Fibroblast of lung (primary cell): ENCODE results near the gene PRLR. TPM values are rescaled to one million over a fixed set of nuclear protein-coding genes. Genes with fewer than 3 reads are reported as not detected.

Experiments used
- DNase-seq, 2 donors: peaks; one replicate each; pipeline versions ENCODE4 v3.0.0 to v3.0.0-alpha.2; 2010; ENCODE audit warnings: low read depth in 2 of 2
- H2AFZ ChIP-seq: 2 replicates; pipeline ENCODE4 v1.5.1; 2012; ENCODE audit warnings: low read length, control low read depth, inconsistent platforms
- H3K27ac ChIP-seq: 2 replicates; pipeline ENCODE4 v1.5.1; 2011; ENCODE audit warnings: low read length, control low read depth; ENCODE audit not compliant: insufficient read depth
- H3K27me3 ChIP-seq: 2 replicates; pipeline ENCODE4 v1.5.1; 2011; ENCODE audit warnings: mild to moderate bottlenecking, low read length; ENCODE audit not compliant: control insufficient read depth, insufficient read depth
- H3K36me3 ChIP-seq: 2 replicates; pipeline ENCODE4 v1.5.1; 2011; ENCODE audit warnings: low read length; ENCODE audit not compliant: control insufficient read depth, insufficient read depth
- H3K4me1 ChIP-seq: 2 replicates; pipeline ENCODE4 v1.5.1; 2011; ENCODE audit warnings: low read length; ENCODE audit not compliant: control insufficient read depth, insufficient read depth; ENCODE audit errors: extremely low read depth
- H3K4me2 ChIP-seq: 2 replicates; pipeline ENCODE4 v1.5.1; 2011; ENCODE audit warnings: low read length, control low read depth; ENCODE audit not compliant: insufficient read depth; ENCODE audit errors: extremely low read depth
- H3K4me3 ChIP-seq, 4 experiments: fragments of 200-600 bp in 1 of 4; sonication (generic) in 1 of 4; replicated peaks in 1 of 4; 2 replicates each; pipeline ENCODE4 v1.5.1; 2011 to 2016; ENCODE audit warnings: low read length in 4 of 4, low read depth in 3 of 4, mild to moderate bottlenecking in 3 of 4, control low read depth in 2 of 4, inconsistent platforms in 1 of 4, mixed read lengths in 1 of 4; ENCODE audit not compliant: insufficient read depth in 1 of 4; ENCODE audit errors: control extremely low read depth in 1 of 4
- H3K79me2 ChIP-seq: 2 replicates; pipeline ENCODE4 v1.5.1; 2012; ENCODE audit warnings: mild to moderate bottlenecking, low read length, inconsistent platforms; ENCODE audit not compliant: control insufficient read depth, insufficient read depth
- H3K9ac ChIP-seq: 2 replicates; pipeline ENCODE4 v1.5.1; 2011; ENCODE audit warnings: mild to moderate bottlenecking, low read length, control low read depth; ENCODE audit not compliant: insufficient read depth
- H3K9me3 ChIP-seq: 2 replicates; pipeline ENCODE4 v1.5.1; 2012; ENCODE audit warnings: low read depth, low read length; ENCODE audit not compliant: control insufficient read depth, insufficient read depth
- H4K20me1 ChIP-seq: 2 replicates; pipeline ENCODE4 v1.5.1; 2011; ENCODE audit warnings: low read length; ENCODE audit not compliant: control insufficient read depth, insufficient read depth; ENCODE audit errors: extremely low read depth
- EZH2 ChIP-seq: IDR thresholded peaks from 2 replicates; pipeline ENCODE4 v1.5.1; 2012; ENCODE audit warnings: low read length, control low read depth, mild to moderate bottlenecking; ENCODE audit errors: missing control alignments
- polyA plus RNA-seq, 2 donors: library from polyadenylated mRNA; depleted of rRNA in 1 of 2; stranded (reverse) in 1 of 2; unstranded in 1 of 2; fragments of >200 nt; gene quantifications; 2 replicates each; pipeline ENCODE4 v1.2.1, GENCODE V29; 2011 to 2012; ENCODE audit warnings: missing spikeins in 1 of 2
- total RNA-seq: library from RNA; depleted of rRNA; stranded (reverse); fragments of >200 nt; gene quantifications from 2 replicates; pipeline ENCODE4 v1.2.1, GENCODE V29; 2014
- TF ChIP-seq, protein P1 (sequence below), 2 donors: IDR thresholded peaks in 1 of 2; conservative IDR thresholded peaks in 1 of 2; 1 replicate in 1 of 2; 2 replicates in 1 of 2; pipeline ENCODE4 v1.5.1; 2011 to 2012; ENCODE audit warnings: low read length in 2 of 2, control low read depth in 1 of 2, inconsistent platforms in 1 of 2, low read depth in 1 of 2, mild to moderate bottlenecking in 1 of 2

Gene PRLR
- total and polyA plus RNA-seq, 2 donors (not counting 1 experiment from before 2014, with no cell fraction given), result 0.33 to 0.41 TPM

DNA sequence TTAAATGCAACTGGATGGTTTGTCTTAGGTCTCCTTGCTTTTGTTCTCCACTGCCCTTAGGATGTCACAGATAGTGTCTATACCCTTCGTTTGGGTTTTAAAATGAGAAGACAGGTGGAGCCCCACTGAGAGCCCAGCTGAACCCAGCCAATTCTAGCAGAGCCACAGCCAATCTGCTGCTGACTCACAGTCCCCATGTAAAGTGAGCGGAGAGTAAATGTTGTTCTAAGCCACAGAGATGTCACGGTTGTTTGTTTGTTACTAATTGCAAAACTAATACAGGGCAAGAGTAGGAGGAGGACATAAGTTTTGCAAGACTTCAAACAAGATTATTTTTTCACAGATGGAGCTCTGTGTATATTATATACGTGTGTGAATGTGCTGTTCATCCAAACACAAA, 132.1 kb downstream of the PRLR start:
- Histone ChIP-seq H3K79me2 (no peaks in the 10 kb centered on the region), H3K27ac (no peak overlapping the region), H3K36me3 (no peaks in the 10 kb centered on the region), H3K4me3 (no peak overlapping the region), H3K4me1 (no peaks in the 10 kb centered on the region), H4K20me1 (no peaks in the 10 kb centered on the region), H3K27me3 (no peaks in the 10 kb centered on the region), H3K9ac (no peak overlapping the region), H3K4me2 (no peak overlapping the region), H3K9me3 (no peaks in the 10 kb centered on the region), H2AFZ (no peak overlapping the region)
- TF ChIP-seq, protein P1, sequence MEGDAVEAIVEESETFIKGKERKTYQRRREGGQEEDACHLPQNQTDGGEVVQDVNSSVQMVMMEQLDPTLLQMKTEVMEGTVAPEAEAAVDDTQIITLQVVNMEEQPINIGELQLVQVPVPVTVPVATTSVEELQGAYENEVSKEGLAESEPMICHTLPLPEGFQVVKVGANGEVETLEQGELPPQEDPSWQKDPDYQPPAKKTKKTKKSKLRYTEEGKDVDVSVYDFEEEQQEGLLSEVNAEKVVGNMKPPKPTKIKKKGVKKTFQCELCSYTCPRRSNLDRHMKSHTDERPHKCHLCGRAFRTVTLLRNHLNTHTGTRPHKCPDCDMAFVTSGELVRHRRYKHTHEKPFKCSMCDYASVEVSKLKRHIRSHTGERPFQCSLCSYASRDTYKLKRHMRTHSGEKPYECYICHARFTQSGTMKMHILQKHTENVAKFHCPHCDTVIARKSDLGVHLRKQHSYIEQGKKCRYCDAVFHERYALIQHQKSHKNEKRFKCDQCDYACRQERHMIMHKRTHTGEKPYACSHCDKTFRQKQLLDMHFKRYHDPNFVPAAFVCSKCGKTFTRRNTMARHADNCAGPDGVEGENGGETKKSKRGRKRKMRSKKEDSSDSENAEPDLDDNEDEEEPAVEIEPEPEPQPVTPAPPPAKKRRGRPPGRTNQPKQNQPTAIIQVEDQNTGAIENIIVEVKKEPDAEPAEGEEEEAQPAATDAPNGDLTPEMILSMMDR (conservative IDR thresholded peaks at IDR 0.05 in 1 of 2, IDR thresholded peaks at IDR 0.05 in 1 of 2; ENCODE audit: low read depth in 1 of 2, low read length in 2 of 2), result no peak
- TF ChIP-seq EZH2, result no peak
- no peak for DNase-seq

DNA sequence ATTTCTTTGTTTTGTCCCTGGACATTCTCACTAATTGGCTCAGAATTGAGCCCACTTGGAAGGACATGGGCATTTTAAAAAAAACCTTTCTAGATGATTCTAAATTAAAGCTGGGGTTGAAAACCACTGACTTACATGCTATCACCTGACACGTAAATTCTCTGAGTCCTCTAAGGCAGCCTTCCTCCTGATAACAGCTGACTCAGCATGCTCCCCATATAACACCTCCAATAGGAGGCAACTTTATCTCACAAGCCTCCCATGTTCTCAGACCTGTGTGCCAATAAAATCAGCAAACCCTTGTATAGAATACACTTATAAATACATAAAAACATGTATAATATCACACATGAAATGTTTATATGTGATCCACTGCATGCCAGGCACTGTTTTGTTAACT, 133.4 kb downstream of the PRLR start:
- TF ChIP-seq EZH2, result no peak
- TF ChIP-seq, protein P1 (conservative IDR thresholded peaks at IDR 0.05 in 1 of 2, IDR thresholded peaks at IDR 0.05 in 1 of 2; ENCODE audit: low read depth in 1 of 2, low read length in 2 of 2), result no peak
- H3K9me3 ChIP-seq, result no peaks in the 10 kb centered on the region
- no peaks in the 10 kb centered on the region for H4K20me1 ChIP-seq
- H3K27me3 ChIP-seq, result no peaks in the 10 kb centered on the region
- no peak overlapping the region for H2AFZ ChIP-seq
- no peaks in the 10 kb centered on the region for H3K36me3 ChIP-seq
- no peak overlapping the region for H3K9ac ChIP-seq
- H3K79me2 ChIP-seq, result no peaks in the 10 kb centered on the region
- no peaks in the 10 kb centered on the region for H3K4me1 ChIP-seq
- no peak overlapping the region for H3K4me2 ChIP-seq
- no peak overlapping the region for H3K27ac ChIP-seq
- DNase-seq, result no peak
- H3K4me3 ChIP-seq, result no peak overlapping the region

DNA sequence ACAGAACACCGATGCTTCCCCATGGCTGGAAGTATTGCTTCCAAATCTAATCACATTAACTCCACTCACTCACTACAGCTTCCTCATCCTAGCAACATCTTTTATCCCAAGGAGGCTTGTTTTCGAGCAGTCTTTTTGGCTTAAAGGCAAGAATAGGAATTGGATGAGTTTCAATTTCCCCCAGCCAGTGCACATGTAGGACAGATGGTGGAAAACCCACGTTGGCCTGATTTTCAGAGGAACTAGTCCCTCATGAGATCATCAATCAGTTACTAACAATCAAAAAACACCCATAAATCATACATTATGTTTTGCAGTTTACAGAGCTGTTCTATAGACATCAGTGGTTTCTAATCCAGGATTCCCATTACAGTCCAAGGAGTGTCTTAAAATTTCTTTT, 134.1 kb downstream of the PRLR start:
- no peaks in the 10 kb centered on the region for H3K36me3 ChIP-seq
- H4K20me1 ChIP-seq, result no peaks in the 10 kb centered on the region
- H2AFZ ChIP-seq, result no peak overlapping the region
- no peak for TF ChIP-seq EZH2
- TF ChIP-seq, protein P1 (conservative IDR thresholded peaks at IDR 0.05 in 1 of 2, IDR thresholded peaks at IDR 0.05 in 1 of 2; ENCODE audit: low read depth in 1 of 2, low read length in 2 of 2), result no peak
- no peaks in the 10 kb centered on the region for H3K4me1 ChIP-seq
- H3K4me3 ChIP-seq, result no peak overlapping the region
- no peaks in the 10 kb centered on the region for H3K79me2 ChIP-seq
- H3K9ac ChIP-seq, result no peak overlapping the region
- H3K4me2 ChIP-seq, result no peak overlapping the region
- DNase-seq, result peak in 1 of 2 donors; percentile 15
- no peak overlapping the region for H3K27ac ChIP-seq
- no peaks in the 10 kb centered on the region for H3K27me3 ChIP-seq
- no peaks in the 10 kb centered on the region for H3K9me3 ChIP-seq
